HepG2 (cell line): ENCODE measurements around the gene SVOPL. TPM values are rescaled to one million over a fixed set of nuclear protein-coding genes. Genes with fewer than 3 reads are reported as not detected.

Experiments
- ATAC-seq: fragments of 200-7000 bp; cut with Tn5 transposase; 3 replicates; pipeline ENCODE4 v1.9.1; 2020; ENCODE audit warnings: mild to moderate bottlenecking, moderate library complexity
- BruUV-seq: library from RNA; stranded (reverse); fragments of 400-500 nt; replicated peaks from 2 replicates; lab custom pipeline; 2021; lab: Mats Ljungman, UMichigan
- CTCF ChIA-PET: fragments of 300-600 bp; formaldehyde crosslinking; extraction: SDS; loops from one replicate; lab custom pipeline; 2021; ENCODE audit warnings: low total read pairs, inconsistent platforms, low intra/inter-chr PET ratio; lab: Yijun Ruan, JAX
- POLR2A ChIA-PET: fragments of 350-600 bp; sonication (Branson Sonifier 250); formaldehyde crosslinking; loops from one replicate; lab custom pipeline; 2020; ENCODE audit warnings: antibody characterized with exemption, inconsistent platforms; lab: Yijun Ruan, JAX
- DNase-seq: peaks from one replicate; pipeline ENCODE4 v3.0.0-alpha.2; 2015; ENCODE audit warnings: low spot score
- FAIRE-seq: peaks from 3 replicates; lab custom pipeline; 2011; peaks lifted over from hg19 to GRCh38; lab: Jason Lieb, UNC
- H2AFZ ChIP-seq: one replicate; pipeline ENCODE4 v1.6.1; 2011; ENCODE audit warnings: low read length, inconsistent platforms
- H3K27ac ChIP-seq: fragments of 300-600 bp; 3 replicates; pipeline ENCODE4 v1.8.0; 2011; ENCODE audit warnings: mixed run types, mild to moderate bottlenecking, mixed read lengths, low read length, inconsistent platforms; ENCODE audit not compliant: insufficient read depth; ENCODE audit errors: extremely low read length
- H3K27me3 ChIP-seq, 2 experiments: fragments of 200-600 bp in 1 of 2; 2 replicates in 1 of 2; 3 replicates in 1 of 2; pipeline versions ENCODE4 v1.6.0 to v1.8.0; 2011; ENCODE audit warnings: low read length in 2 of 2, mild to moderate bottlenecking in 2 of 2, moderate library complexity in 2 of 2, inconsistent platforms in 1 of 2; ENCODE audit not compliant: insufficient read depth in 2 of 2, control insufficient read depth in 1 of 2
- H3K36me3 ChIP-seq, 2 experiments: fragments of 200-600 bp in 1 of 2; replicated peaks in 1 of 2; 2 replicates in 1 of 2; 3 replicates in 1 of 2; pipeline versions ENCODE4 v1.5.1 to v1.8.0; 2011; ENCODE audit warnings: low read length in 2 of 2, inconsistent platforms in 1 of 2; ENCODE audit not compliant: insufficient read depth in 2 of 2, control insufficient read depth in 1 of 2
- H3K4me1 ChIP-seq: 2 replicates; pipeline ENCODE4 v1.5.1; 2012; ENCODE audit warnings: low read length, inconsistent platforms; ENCODE audit not compliant: insufficient read depth
- H3K4me2 ChIP-seq: 2 replicates; pipeline ENCODE4 v1.6.0; 2011; ENCODE audit warnings: low read depth, low read length, inconsistent platforms
- H3K4me3 ChIP-seq, 3 experiments: fragments of 200-600 bp in 1 of 3; sonication (generic), shearing (Covaris generic) in 1 of 3; replicated peaks in 1 of 3; 2 replicates each; pipeline ENCODE4 v1.5.1; 2011 to 2016; ENCODE audit warnings: low read length in 3 of 3, inconsistent platforms in 2 of 3, low read depth in 2 of 3, mild to moderate bottlenecking in 2 of 3, control low read depth in 1 of 3, mixed read lengths in 1 of 3; ENCODE audit not compliant: insufficient read depth in 1 of 3
- H3K79me2 ChIP-seq: one replicate; pipeline ENCODE4 v1.6.1; 2011; ENCODE audit warnings: low read length, inconsistent platforms; ENCODE audit not compliant: insufficient read depth
- H3K9ac ChIP-seq: 2 replicates; pipeline ENCODE4 v1.6.0; 2011; ENCODE audit warnings: mild to moderate bottlenecking, low read depth, low read length, inconsistent platforms; ENCODE audit not compliant: insufficient read depth
- H3K9me3 ChIP-seq: 2 replicates; pipeline ENCODE4 v1.5.1; 2012; ENCODE audit warnings: mild to moderate bottlenecking, low read length
- H4K20me1 ChIP-seq: 2 replicates; pipeline ENCODE4 v1.6.0; 2011; ENCODE audit warnings: inconsistent platforms, mild to moderate bottlenecking, low read length, moderate library complexity; ENCODE audit not compliant: insufficient read depth
- CAMTA2 ChIP-seq: sonication (generic); formaldehyde crosslinking; IDR thresholded peaks from 2 replicates; pipeline ENCODE4 v1.4.0; 2020; ENCODE audit warnings: mild to moderate bottlenecking, missing genetic modification reagents, borderline replicate concordance
- HDAC6 ChIP-seq: fragments of 200-600 bp; sonication (generic); IDR thresholded peaks from 2 replicates; pipeline ENCODE4 v1.7.0; 2017; ENCODE audit warnings: mild to moderate bottlenecking, antibody characterized with exemption, low read length, low read depth
- RAD21 ChIP-seq: fragments of 450-650 bp; formaldehyde crosslinking; IDR thresholded peaks from 2 replicates; pipeline ENCODE4 v1.5.0; 2020; ENCODE audit warnings: mild to moderate bottlenecking
- SNRNP70 ChIP-seq: fragments of 200-400 bp; formaldehyde crosslinking; IDR thresholded peaks from 2 replicates; pipeline ENCODE4 v1.6.1; 2017; ENCODE audit warnings: mild to moderate bottlenecking, low read depth, low read length, moderate library complexity
- STAG1 ChIP-seq: sonication (generic); formaldehyde crosslinking; IDR thresholded peaks from 2 replicates; pipeline ENCODE4 v1.4.0; 2020; ENCODE audit warnings: missing genetic modification reagents
- ZNF660 ChIP-seq: sonication (generic); formaldehyde crosslinking; IDR thresholded peaks from 2 replicates; pipeline ENCODE4 v1.5.1; 2020; ENCODE audit warnings: mild to moderate bottlenecking, low read depth, missing genetic modification reagents, borderline replicate concordance
- WGBS: methylation state at CpG from one replicate; pipeline ENCODE4 v1.1.6; 2017; ENCODE audit warnings: low lambda C conversion rate; 5-methylcytosine and 5-hydroxymethylcytosine counted together
- in situ Hi-C: cut with HindIII; loops from 2 replicates; pipeline ENCODE4 v1.10.0; 2017; ENCODE audit warnings: low pct_unique_long_range_greater_than_20kb; ENCODE audit not compliant: extremely low pct_ligation_motif_present
- intact Hi-C: fragments of 100-400 bp; cut with micrococcal nuclease; formaldehyde crosslinking; loops from one replicate; pipeline ENCODE4 v1.10.0; 2022; ENCODE audit not compliant: unreplicated experiment
- polyA plus RNA-seq, 8 experiments: library from polyadenylated mRNA; depleted of rRNA in 3 of 8; stranded (reverse) in 7 of 8; unstranded in 1 of 8; fragments of >200 nt; fragmentation: Illumina TruSeq in 4 of 8; extraction: Trizol in 4 of 8; gene quantifications; 2 replicates each; pipeline versions ENCODE4 v1.2.1 to v1.2.3, GENCODE V29; 2011 to 2016; ENCODE audit warnings: low read depth in 4 of 8, missing spikeins in 1 of 8, mixed read lengths in 1 of 8; ENCODE audit not compliant: insufficient read depth in 1 of 8
- total RNA-seq, 5 experiments: library from RNA; depleted of rRNA; stranded (reverse); fragments of >200 nt; fragmentation: Illumina TruSeq; extraction: Trizol; gene quantifications; 2 replicates each; pipeline ENCODE4 v1.2.3, GENCODE V29; 2016; ENCODE audit warnings: low read depth in 1 of 5
- TF ChIP-seq, protein P1 (sequence below): sonication (generic); formaldehyde crosslinking; IDR thresholded peaks from 2 replicates; pipeline ENCODE4 v1.5.0; 2020; ENCODE audit warnings: mild to moderate bottlenecking, missing genetic modification reagents, moderate library complexity

SVOPL gene
- total and polyA plus RNA-seq, 2 of the 13 experiments (the other 11 are each of a cell fraction or from before 2014, with no cell fraction given) = not detected

DNA sequence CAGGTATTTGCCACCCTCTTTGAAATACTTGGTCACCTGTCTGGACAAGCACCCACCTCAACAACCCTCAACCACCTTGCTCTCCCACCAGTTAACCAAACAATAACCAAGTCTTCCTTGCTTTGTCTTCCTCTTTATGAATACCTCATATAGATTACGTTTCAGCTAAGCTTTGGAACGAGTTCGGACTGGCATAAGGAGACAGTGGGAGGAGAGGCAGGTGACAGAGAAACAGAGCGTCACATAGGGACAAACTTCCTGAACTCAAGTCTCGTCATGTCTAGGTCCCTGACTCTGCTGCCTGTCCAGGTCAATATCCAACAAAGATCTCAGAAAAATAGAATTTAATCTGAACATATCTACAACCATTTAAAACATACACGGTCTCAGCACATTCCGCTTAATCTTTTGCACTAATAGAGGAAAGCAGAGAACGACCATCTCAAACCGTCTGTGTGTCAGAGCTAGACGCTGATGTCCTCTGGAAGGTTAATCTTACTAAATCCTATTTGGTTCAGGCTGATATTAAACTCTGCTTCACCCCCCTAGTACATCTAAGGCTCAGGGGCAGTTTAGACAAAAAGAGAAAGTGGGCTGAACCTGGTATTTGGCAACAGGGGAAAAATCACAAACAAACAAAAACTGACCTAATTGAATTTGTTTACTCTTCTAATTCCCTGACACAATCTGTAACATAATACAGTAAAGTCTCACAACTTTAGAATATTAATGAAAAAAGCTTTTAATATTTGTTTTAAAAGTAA lies 26.4 kb upstream of the SVOPL start:
- POLR2A ChIA-PET = no interaction called here
- DNase-seq (no peak), FAIRE-seq (no peak), ATAC-seq (no peak; the same call in 1 of the 3 replicates)
- Histone ChIP-seq H3K27ac (no peak overlapping the region), H3K79me2 (no peaks in the 10 kb centered on the region), H3K4me3 (no peak overlapping the region), H3K4me2 (peak overlapping the region; percentile 44), H3K36me3 (no peaks in the 10 kb centered on the region), H3K9me3 (no peaks in the 10 kb centered on the region), H3K27me3 (peaks cover 0 to 3% of the 10 kb centered on the region in 2 experiments; a peak in 1 of 5 replicates), H4K20me1 (no peaks in the 10 kb centered on the region), H2AFZ (no peak overlapping the region), H3K4me1 (peaks cover 9% of the 10 kb centered on the region; the same call in 1 of the 2 replicates), H3K9ac (no peak overlapping the region; the same call in 1 of the 2 replicates)
- 54% methylated on average over 10 of the region's 10 CpGs for WGBS
- no TSS peak for BruUV-seq
- CTCF ChIA-PET = no interaction called here
- no peak for TF ChIP-seq ZNF660 (CRISPR knock-in tag)
- TF ChIP-seq HDAC6 = no peak
- in situ Hi-C loops (loop anchor here (25.0 kb wide), 2 partner anchors 290 to 715 kb away; partner anchors contain the start of gene CREB3L2), intact Hi-C loops (no loop called here)

DNA sequence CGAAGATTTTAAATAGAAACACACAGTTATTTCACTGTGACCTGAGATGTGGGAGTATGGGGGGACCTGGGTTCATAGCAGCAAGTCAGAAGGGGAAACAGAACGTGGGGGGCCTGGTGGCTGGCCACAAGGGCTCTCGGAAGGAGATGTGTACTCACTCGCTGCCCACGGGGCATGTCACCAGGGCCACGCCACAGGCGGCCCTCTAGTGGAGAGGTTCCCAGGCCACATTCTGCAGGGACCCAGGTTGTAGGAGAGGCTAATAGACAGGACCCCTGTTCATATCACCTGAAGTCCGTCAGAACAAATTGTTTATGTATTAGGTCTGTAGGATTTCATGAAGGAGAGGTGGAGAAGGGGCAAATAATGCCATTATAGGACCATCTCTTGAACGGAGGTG lies 25.1 kb upstream of the SVOPL start:
- DNase-seq (no peak), ATAC-seq (peak; percentile 95), FAIRE-seq (no peak)
- H3K4me1 ChIP-seq = peaks cover 9% of the 10 kb centered on the region; the same call in 1 of the 2 replicates
- 19% methylated on average over 9 of the region's 9 CpGs for WGBS
- no peaks in the 10 kb centered on the region for H4K20me1 ChIP-seq
- in situ Hi-C loops = loop anchor here (25.0 kb wide), 2 partner anchors 289 to 714 kb away; partner anchors contain the start of gene CREB3L2
- H3K4me2 ChIP-seq = no peak overlapping the region
- no peak overlapping the region for H2AFZ ChIP-seq
- no peaks in the 10 kb centered on the region for H3K36me3 ChIP-seq
- no peak overlapping the region for H3K9ac ChIP-seq
- H3K9me3 ChIP-seq = no peaks in the 10 kb centered on the region
- CTCF ChIA-PET = no interaction called here
- no peak for TF ChIP-seq SNRNP70
- TF ChIP-seq RAD21 (CRISPR knock-in tag) = 0 out of 2 replicates have a peak, but pooled peaks have one; percentile 14
- TF ChIP-seq, protein P1, sequence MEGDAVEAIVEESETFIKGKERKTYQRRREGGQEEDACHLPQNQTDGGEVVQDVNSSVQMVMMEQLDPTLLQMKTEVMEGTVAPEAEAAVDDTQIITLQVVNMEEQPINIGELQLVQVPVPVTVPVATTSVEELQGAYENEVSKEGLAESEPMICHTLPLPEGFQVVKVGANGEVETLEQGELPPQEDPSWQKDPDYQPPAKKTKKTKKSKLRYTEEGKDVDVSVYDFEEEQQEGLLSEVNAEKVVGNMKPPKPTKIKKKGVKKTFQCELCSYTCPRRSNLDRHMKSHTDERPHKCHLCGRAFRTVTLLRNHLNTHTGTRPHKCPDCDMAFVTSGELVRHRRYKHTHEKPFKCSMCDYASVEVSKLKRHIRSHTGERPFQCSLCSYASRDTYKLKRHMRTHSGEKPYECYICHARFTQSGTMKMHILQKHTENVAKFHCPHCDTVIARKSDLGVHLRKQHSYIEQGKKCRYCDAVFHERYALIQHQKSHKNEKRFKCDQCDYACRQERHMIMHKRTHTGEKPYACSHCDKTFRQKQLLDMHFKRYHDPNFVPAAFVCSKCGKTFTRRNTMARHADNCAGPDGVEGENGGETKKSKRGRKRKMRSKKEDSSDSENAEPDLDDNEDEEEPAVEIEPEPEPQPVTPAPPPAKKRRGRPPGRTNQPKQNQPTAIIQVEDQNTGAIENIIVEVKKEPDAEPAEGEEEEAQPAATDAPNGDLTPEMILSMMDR (CRISPR knock-in tag) = peak; percentile 49
- TF ChIP-seq STAG1 (CRISPR knock-in tag) = peak; percentile 59
- TF ChIP-seq CAMTA2 (CRISPR knock-in tag) = no peak
- no peak overlapping the region for H3K27ac ChIP-seq
- no peaks in the 10 kb centered on the region for H3K79me2 ChIP-seq
- POLR2A ChIA-PET = no interaction called here
- no TSS peak for BruUV-seq
- H3K4me3 ChIP-seq = no peak overlapping the region
- H3K27me3 ChIP-seq = peaks cover 0 to 3% of the 10 kb centered on the region in 2 experiments; a peak in 1 of 5 replicates
- intact Hi-C loops = no loop called here
